ENCODE measurements around the gene NARS2.

Gene NARS2

GRCh38 chr11:78504708-78505107 is 70.0 kb downstream of the NARS2 start:
- Histone ChIP-seq H3K27me3 (ENCODE audit: control insufficient read depth, insufficient read depth, low read length) (no peaks in the 10 kb centered on the region), H3K36me3 (ENCODE audit: control insufficient read depth, insufficient read depth, low read length) (no peaks in the 10 kb centered on the region), H3K4me3 (ENCODE audit: low read depth, low read length) (no peak overlapping the region), H3K9me3 (ENCODE audit: control insufficient read depth, insufficient read depth, low read length) (no peaks in the 10 kb centered on the region), H3K9ac (ENCODE audit: low read depth, low read length) (no peak overlapping the region), H3K4me1 (ENCODE audit: control insufficient read depth, insufficient read depth, low read length) (peaks cover 9% of the 10 kb centered on the region)

GRCh38 chr11:78504181-78504580 is 70.5 kb downstream of the NARS2 start:
- Histone ChIP-seq H3K4me3 (ENCODE audit: low read depth, low read length) (no peak overlapping the region), H3K27me3 (ENCODE audit: control insufficient read depth, insufficient read depth, low read length) (no peaks in the 10 kb centered on the region), H3K9me3 (ENCODE audit: control insufficient read depth, insufficient read depth, low read length) (no peaks in the 10 kb centered on the region), H3K9ac (ENCODE audit: low read depth, low read length) (no peak overlapping the region), H3K4me1 (ENCODE audit: control insufficient read depth, insufficient read depth, low read length) (peaks cover 9% of the 10 kb centered on the region), H3K36me3 (ENCODE audit: control insufficient read depth, insufficient read depth, low read length) (no peaks in the 10 kb centered on the region)

- no peaks in the 10 kb centered on the region for H3K27me3 ChIP-seq (ENCODE audit: control insufficient read depth, insufficient read depth, low read length)
- no peak overlapping the region for H3K4me3 ChIP-seq (ENCODE audit: low read depth, low read length)
- peaks cover 7% of the 10 kb centered on the region for H3K4me1 ChIP-seq (ENCODE audit: control insufficient read depth, insufficient read depth, low read length)
- H3K36me3 ChIP-seq (ENCODE audit: control insufficient read depth, insufficient read depth, low read length), result no peaks in the 10 kb centered on the region
- no peaks in the 10 kb centered on the region for H3K9me3 ChIP-seq (ENCODE audit: control insufficient read depth, insufficient read depth, low read length)
- no peak overlapping the region for H3K9ac ChIP-seq (ENCODE audit: low read depth, low read length)
Measured at GRCh38 chr11:78499971-78500370, 74.7 kb downstream of the NARS2 start.

- no peak overlapping the region for H3K4me3 ChIP-seq (ENCODE audit: low read depth, low read length)
- no peak overlapping the region for H3K9ac ChIP-seq (ENCODE audit: low read depth, low read length)
- H3K9me3 ChIP-seq (ENCODE audit: control insufficient read depth, insufficient read depth, low read length), result no peaks in the 10 kb centered on the region
- no peaks in the 10 kb centered on the region for H3K27me3 ChIP-seq (ENCODE audit: control insufficient read depth, insufficient read depth, low read length)
- H3K36me3 ChIP-seq (ENCODE audit: control insufficient read depth, insufficient read depth, low read length), result no peaks in the 10 kb centered on the region
- H3K4me1 ChIP-seq (ENCODE audit: control insufficient read depth, insufficient read depth, low read length), result no peaks in the 10 kb centered on the region
Measured at GRCh38 chr11:78497293-78497692, 77.4 kb downstream of the NARS2 start.

- H3K9ac ChIP-seq (ENCODE audit: low read depth, low read length), result no peak overlapping the region
- H3K4me1 ChIP-seq (ENCODE audit: control insufficient read depth, insufficient read depth, low read length), result no peaks in the 10 kb centered on the region
- no peaks in the 10 kb centered on the region for H3K9me3 ChIP-seq (ENCODE audit: control insufficient read depth, insufficient read depth, low read length)
- H3K36me3 ChIP-seq (ENCODE audit: control insufficient read depth, insufficient read depth, low read length), result no peaks in the 10 kb centered on the region
- no peaks in the 10 kb centered on the region for H3K27me3 ChIP-seq (ENCODE audit: control insufficient read depth, insufficient read depth, low read length)
- H3K4me3 ChIP-seq (ENCODE audit: low read depth, low read length), result no peak overlapping the region
Measured at GRCh38 chr11:78493413-78493975, 81.2 kb downstream of the NARS2 start.

GRCh38 chr11:78492973-78493372 is 81.7 kb downstream of the NARS2 start:
- no peak overlapping the region for H3K9ac ChIP-seq (ENCODE audit: low read depth, low read length)
- H3K36me3 ChIP-seq (ENCODE audit: control insufficient read depth, insufficient read depth, low read length), result no peaks in the 10 kb centered on the region
- no peak overlapping the region for H3K4me3 ChIP-seq (ENCODE audit: low read depth, low read length)
- no peaks in the 10 kb centered on the region for H3K9me3 ChIP-seq (ENCODE audit: control insufficient read depth, insufficient read depth, low read length)
- H3K27me3 ChIP-seq (ENCODE audit: control insufficient read depth, insufficient read depth, low read length), result no peaks in the 10 kb centered on the region
- H3K4me1 ChIP-seq (ENCODE audit: control insufficient read depth, insufficient read depth, low read length), result no peaks in the 10 kb centered on the region

- H3K27me3 ChIP-seq (ENCODE audit: control insufficient read depth, insufficient read depth, low read length), result no peaks in the 10 kb centered on the region
- no peaks in the 10 kb centered on the region for H3K36me3 ChIP-seq (ENCODE audit: control insufficient read depth, insufficient read depth, low read length)
- no peak overlapping the region for H3K9ac ChIP-seq (ENCODE audit: low read depth, low read length)
- no peak overlapping the region for H3K4me3 ChIP-seq (ENCODE audit: low read depth, low read length)
- H3K9me3 ChIP-seq (ENCODE audit: control insufficient read depth, insufficient read depth, low read length), result no peaks in the 10 kb centered on the region
- no peaks in the 10 kb centered on the region for H3K4me1 ChIP-seq (ENCODE audit: control insufficient read depth, insufficient read depth, low read length)
Measured at GRCh38 chr11:78489184-78489583, 85.5 kb downstream of the NARS2 start.

GRCh38 chr11:78478536-78478935 is 96.1 kb downstream of the NARS2 start:
- Histone ChIP-seq H3K27me3 (ENCODE audit: control insufficient read depth, insufficient read depth, low read length) (no peaks in the 10 kb centered on the region), H3K36me3 (ENCODE audit: control insufficient read depth, insufficient read depth, low read length) (no peaks in the 10 kb centered on the region), H3K4me3 (ENCODE audit: low read depth, low read length) (no peak overlapping the region), H3K4me1 (ENCODE audit: control insufficient read depth, insufficient read depth, low read length) (no peaks in the 10 kb centered on the region), H3K9ac (ENCODE audit: low read depth, low read length) (no peak overlapping the region), H3K9me3 (ENCODE audit: control insufficient read depth, insufficient read depth, low read length) (no peaks in the 10 kb centered on the region)

GRCh38 chr11:78476066-78476465 is 98.6 kb downstream of the NARS2 start:
- Histone ChIP-seq H3K27me3 (ENCODE audit: control insufficient read depth, insufficient read depth, low read length) (no peaks in the 10 kb centered on the region), H3K9me3 (ENCODE audit: control insufficient read depth, insufficient read depth, low read length) (no peaks in the 10 kb centered on the region), H3K9ac (ENCODE audit: low read depth, low read length) (no peak overlapping the region), H3K36me3 (ENCODE audit: control insufficient read depth, insufficient read depth, low read length) (no peaks in the 10 kb centered on the region), H3K4me3 (ENCODE audit: low read depth, low read length) (no peak overlapping the region), H3K4me1 (ENCODE audit: control insufficient read depth, insufficient read depth, low read length) (peaks cover 1% of the 10 kb centered on the region)

GRCh38 chr11:78474451-78474850 is 100.2 kb downstream of the NARS2 start:
- Histone ChIP-seq H3K36me3 (ENCODE audit: control insufficient read depth, insufficient read depth, low read length) (no peaks in the 10 kb centered on the region), H3K4me3 (ENCODE audit: low read depth, low read length) (no peak overlapping the region), H3K9ac (ENCODE audit: low read depth, low read length) (no peak overlapping the region), H3K4me1 (ENCODE audit: control insufficient read depth, insufficient read depth, low read length) (peaks cover 3% of the 10 kb centered on the region), H3K9me3 (ENCODE audit: control insufficient read depth, insufficient read depth, low read length) (no peaks in the 10 kb centered on the region), H3K27me3 (ENCODE audit: control insufficient read depth, insufficient read depth, low read length) (no peaks in the 10 kb centered on the region)

- Histone ChIP-seq H3K27me3 (ENCODE audit: control insufficient read depth, insufficient read depth, low read length) (no peaks in the 10 kb centered on the region), H3K9me3 (ENCODE audit: control insufficient read depth, insufficient read depth, low read length) (no peaks in the 10 kb centered on the region), H3K36me3 (ENCODE audit: control insufficient read depth, insufficient read depth, low read length) (no peaks in the 10 kb centered on the region), H3K4me3 (ENCODE audit: low read depth, low read length) (no peak overlapping the region), H3K9ac (ENCODE audit: low read depth, low read length) (no peak overlapping the region), H3K4me1 (ENCODE audit: control insufficient read depth, insufficient read depth, low read length) (peaks cover 3% of the 10 kb centered on the region)
Measured at GRCh38 chr11:78472905-78473304, 101.8 kb downstream of the NARS2 start.

- Histone ChIP-seq H3K36me3 (ENCODE audit: control insufficient read depth, insufficient read depth, low read length) (no peaks in the 10 kb centered on the region), H3K4me1 (ENCODE audit: control insufficient read depth, insufficient read depth, low read length) (peaks cover 3% of the 10 kb centered on the region), H3K4me3 (ENCODE audit: low read depth, low read length) (no peak overlapping the region), H3K9ac (ENCODE audit: low read depth, low read length) (no peak overlapping the region), H3K27me3 (ENCODE audit: control insufficient read depth, insufficient read depth, low read length) (no peaks in the 10 kb centered on the region), H3K9me3 (ENCODE audit: control insufficient read depth, insufficient read depth, low read length) (no peaks in the 10 kb centered on the region)
Measured at GRCh38 chr11:78472382-78472781, 102.3 kb downstream of the NARS2 start.
